ENCODE results near the gene AGAP1. TPM values are rescaled to one million over a fixed set of nuclear protein-coding genes. Genes with fewer than 3 reads are reported as not detected.

Gene AGAP1
- polyA plus RNA-seq, 1 donor from 2014 or later, result 17.4 TPM

GRCh38 chr2:235979753-235980435, 486.1 kb downstream of the AGAP1 start:
- no peaks in the 10 kb centered on the region for H3F3A ChIP-seq (ENCODE audit: insufficient read depth, low read length, poor library complexity, severe bottlenecking)
- no peak overlapping the region for H3K9ac ChIP-seq (ENCODE audit: low read length)
- H3K9me3 ChIP-seq (ENCODE audit: low read length), result no peaks in the 10 kb centered on the region
- TF ChIP-seq MXI1 (conservative IDR thresholded peaks at IDR 0.05; ENCODE audit: poor library complexity, severe bottlenecking) (no peak), TAF1 (IDR thresholded peaks at IDR 0.05; ENCODE audit: low read depth) (no peak), SMC3 (conservative IDR thresholded peaks at IDR 0.05; ENCODE audit: poor library complexity) (no peak), POLR2AphosphoS5 (IDR thresholded peaks at IDR 0.05) (no peak), RAD21 (conservative IDR thresholded peaks at IDR 0.05) (no peak), EP300 (conservative IDR thresholded peaks at IDR 0.05; ENCODE audit: poor library complexity, severe bottlenecking) (no peak), CTCF (IDR thresholded peaks at IDR 0.05; ENCODE audit: poor library complexity, severe bottlenecking) (no peak)
- H3K27me3 ChIP-seq (ENCODE audit: insufficient read depth, low read depth, low read length), result no peaks in the 10 kb centered on the region
- no peaks in the 10 kb centered on the region for H3K36me3 ChIP-seq (ENCODE audit: insufficient read depth, low read length)
- H3K9me2 ChIP-seq (ENCODE audit: insufficient read depth, low read length), result no peaks in the 10 kb centered on the region
- no peak overlapping the region for H3K4me3 ChIP-seq (ENCODE audit: low read length)
- no peak overlapping the region for H2AFZ ChIP-seq (ENCODE audit: low read depth, low read length)
- H3K4me2 ChIP-seq (ENCODE audit: low read length), result no peak overlapping the region
- H4K20me1 ChIP-seq (ENCODE audit: insufficient read depth), result no peaks in the 10 kb centered on the region
- no peak overlapping the region for H3K27ac ChIP-seq (ENCODE audit: low read length)
- H3K79me2 ChIP-seq (replicated peaks; ENCODE audit: insufficient read depth, low read length), result no peaks in the 10 kb centered on the region

- Histone ChIP-seq H3K27ac (ENCODE audit: low read length) (no peak overlapping the region), H3K79me2 (replicated peaks; ENCODE audit: insufficient read depth, low read length) (no peaks in the 10 kb centered on the region), H2AFZ (ENCODE audit: low read depth, low read length) (no peak overlapping the region), H3K27me3 (ENCODE audit: insufficient read depth, low read depth, low read length) (no peaks in the 10 kb centered on the region), H3K4me2 (ENCODE audit: low read length) (no peak overlapping the region), H3K9ac (ENCODE audit: low read length) (no peak overlapping the region), H3K9me2 (ENCODE audit: insufficient read depth, low read length) (no peaks in the 10 kb centered on the region), H3F3A (ENCODE audit: insufficient read depth, low read length, poor library complexity, severe bottlenecking) (no peaks in the 10 kb centered on the region), H3K4me3 (ENCODE audit: low read length) (no peak overlapping the region), H3K9me3 (ENCODE audit: low read length) (no peaks in the 10 kb centered on the region), H3K36me3 (ENCODE audit: insufficient read depth, low read length) (no peaks in the 10 kb centered on the region), H4K20me1 (ENCODE audit: insufficient read depth) (no peaks in the 10 kb centered on the region)
- TF ChIP-seq CTCF (IDR thresholded peaks at IDR 0.05; ENCODE audit: poor library complexity, severe bottlenecking) (no peak), MXI1 (conservative IDR thresholded peaks at IDR 0.05; ENCODE audit: poor library complexity, severe bottlenecking) (no peak), RAD21 (conservative IDR thresholded peaks at IDR 0.05) (no peak), POLR2AphosphoS5 (IDR thresholded peaks at IDR 0.05) (no peak)
Measured at GRCh38 chr2:235981631-235982030, 487.8 kb downstream of the AGAP1 start.

- no peak overlapping the region for H3K4me2 ChIP-seq (ENCODE audit: low read length)
- H3K4me3 ChIP-seq (ENCODE audit: low read length), result no peak overlapping the region
- H4K20me1 ChIP-seq (ENCODE audit: insufficient read depth), result no peaks in the 10 kb centered on the region
- no peaks in the 10 kb centered on the region for H3K27me3 ChIP-seq (ENCODE audit: insufficient read depth, low read depth, low read length)
- no peaks in the 10 kb centered on the region for H3K79me2 ChIP-seq (replicated peaks; ENCODE audit: insufficient read depth, low read length)
- no peak overlapping the region for H3K9ac ChIP-seq (ENCODE audit: low read length)
- H3F3A ChIP-seq (ENCODE audit: insufficient read depth, low read length, poor library complexity, severe bottlenecking), result no peaks in the 10 kb centered on the region
- TF ChIP-seq CTCF (IDR thresholded peaks at IDR 0.05; ENCODE audit: poor library complexity, severe bottlenecking) (no peak), SMC3 (conservative IDR thresholded peaks at IDR 0.05; ENCODE audit: poor library complexity) (no peak), REST (IDR thresholded peaks at IDR 0.05; ENCODE audit: borderline replicate concordance) (no peak), MXI1 (conservative IDR thresholded peaks at IDR 0.05; ENCODE audit: poor library complexity, severe bottlenecking) (no peak), EP300 (conservative IDR thresholded peaks at IDR 0.05; ENCODE audit: poor library complexity, severe bottlenecking) (no peak), TAF1 (IDR thresholded peaks at IDR 0.05; ENCODE audit: low read depth) (no peak), POLR2AphosphoS5 (IDR thresholded peaks at IDR 0.05) (no peak), EZH2 (IDR thresholded peaks at IDR 0.05; ENCODE audit: borderline replicate concordance, insufficient read depth, low read length, poor library complexity, severe bottlenecking) (no peak), RAD21 (conservative IDR thresholded peaks at IDR 0.05) (no peak)
- H3K27ac ChIP-seq (ENCODE audit: low read length), result no peak overlapping the region
- H3K36me3 ChIP-seq (ENCODE audit: insufficient read depth, low read length), result no peaks in the 10 kb centered on the region
- H3K9me2 ChIP-seq (ENCODE audit: insufficient read depth, low read length), result no peaks in the 10 kb centered on the region
- H2AFZ ChIP-seq (ENCODE audit: low read depth, low read length), result no peak overlapping the region
- H3K9me3 ChIP-seq (ENCODE audit: low read length), result no peaks in the 10 kb centered on the region
Measured at GRCh38 chr2:235983016-235983415, 489.2 kb downstream of the AGAP1 start.

Measured in neural cell (in vitro differentiated cells).